HepG2 (cell line): Measurements from ENCODE around the gene HCFC1R1. TPM values are rescaled to one million over a fixed set of nuclear protein-coding genes. Genes with fewer than 3 reads are reported as not detected.

Experiments
- AHDC1 ChIP-seq: sonication (generic); formaldehyde crosslinking; IDR thresholded peaks from 2 replicates; pipeline ENCODE4 v1.5.1; 2020; ENCODE audit warnings: mild to moderate bottlenecking, missing genetic modification reagents, borderline replicate concordance
- AKAP8 ChIP-seq: sonication (generic); formaldehyde crosslinking; IDR thresholded peaks from 2 replicates; pipeline ENCODE4 v1.5.1; 2020; ENCODE audit warnings: mild to moderate bottlenecking, missing genetic modification reagents
- ARID2 ChIP-seq: sonication (generic); formaldehyde crosslinking; IDR thresholded peaks from 2 replicates; pipeline ENCODE4 v1.8.1; 2022; ENCODE audit warnings: mild to moderate bottlenecking, missing genetic modification reagents, borderline replicate concordance
- BHLHE40 ChIP-seq: IDR thresholded peaks from 2 replicates; pipeline ENCODE4 v1.6.1; 2011; ENCODE audit warnings: low read length, improper control_type of control experiment
- CENPX ChIP-seq: sonication (generic); formaldehyde crosslinking; IDR thresholded peaks from 2 replicates; pipeline ENCODE4 v1.9.0; 2021; ENCODE audit warnings: mild to moderate bottlenecking, missing genetic modification reagents, moderate library complexity
- ETV5 ChIP-seq: IDR thresholded peaks from 2 replicates; pipeline ENCODE4 v1.6.1; 2018; ENCODE audit warnings: missing biosample characterization, missing genetic modification reagents, inconsistent platforms, borderline replicate concordance
- JARID2 ChIP-seq: sonication (generic); formaldehyde crosslinking; IDR thresholded peaks from 2 replicates; pipeline ENCODE4 v1.8.1; 2023; ENCODE audit warnings: missing genetic modification reagents, inconsistent platforms; ENCODE audit not compliant: insufficient replicate concordance
- KDM5A ChIP-seq: fragments of 200-600 bp; sonication (generic); IDR thresholded peaks from 2 replicates; pipeline ENCODE4 v1.7.0; 2018; ENCODE audit warnings: antibody characterized with exemption, mild to moderate bottlenecking, low read length, borderline replicate concordance
- MEF2D ChIP-seq: sonication (generic); formaldehyde crosslinking; IDR thresholded peaks from 2 replicates; pipeline ENCODE4 v1.5.1; 2020; ENCODE audit warnings: mild to moderate bottlenecking, missing genetic modification reagents
- NFIC ChIP-seq: IDR thresholded peaks from 2 replicates; pipeline ENCODE4 v1.6.1; 2012; ENCODE audit warnings: mild to moderate bottlenecking, low read length, inconsistent platforms
- POGK ChIP-seq: sonication (generic); formaldehyde crosslinking; conservative IDR thresholded peaks from 2 replicates; pipeline ENCODE4 v1.8.0; 2022; ENCODE audit warnings: mild to moderate bottlenecking, moderate library complexity, missing genetic modification reagents
- REST ChIP-seq, 2 experiments: IDR thresholded peaks; 2 replicates each; pipeline ENCODE4 v1.6.1; 2011 to 2012; ENCODE audit warnings: low read length in 2 of 2, borderline replicate concordance in 1 of 2, low read depth in 1 of 2, mild to moderate bottlenecking in 1 of 2, moderate library complexity in 1 of 2
- ZNF816 ChIP-seq: sonication (generic); formaldehyde crosslinking; IDR thresholded peaks from 2 replicates; pipeline ENCODE4 v1.8.0; 2022; ENCODE audit warnings: missing genetic modification reagents, mild to moderate bottlenecking, borderline replicate concordance
- polyA plus RNA-seq, 8 experiments: library from polyadenylated mRNA; depleted of rRNA in 3 of 8; stranded (reverse) in 7 of 8; unstranded in 1 of 8; fragments of >200 nt; fragmentation: Illumina TruSeq in 4 of 8; extraction: Trizol in 4 of 8; gene quantifications; 2 replicates each; pipeline versions ENCODE4 v1.2.1 to v1.2.3, GENCODE V29; 2011 to 2016; ENCODE audit warnings: low read depth in 4 of 8, missing spikeins in 1 of 8, mixed read lengths in 1 of 8; ENCODE audit not compliant: insufficient read depth in 1 of 8
- total RNA-seq, 5 experiments: library from RNA; depleted of rRNA; stranded (reverse); fragments of >200 nt; fragmentation: Illumina TruSeq; extraction: Trizol; gene quantifications; 2 replicates each; pipeline ENCODE4 v1.2.3, GENCODE V29; 2016; ENCODE audit warnings: low read depth in 1 of 5
- TF ChIP-seq, protein P1 (sequence below): sonication (generic); formaldehyde crosslinking; IDR thresholded peaks from 2 replicates; pipeline ENCODE4 v1.4.0; 2020; ENCODE audit warnings: missing genetic modification reagents

The HCFC1R1 gene
- total and polyA plus RNA-seq, 2 of the 13 experiments (the other 11 are each of a cell fraction or from before 2014, with no cell fraction given): 13.8 to 16.1 TPM

GRCh38 chr16:3065069-3065741 lies 41.5 kb upstream of the HCFC1R1 start, which contains the start of gene IL32 (continued):
- peak in 1 of 2 experiments; percentile 13; a peak in 1 of 4 replicates for TF ChIP-seq REST (IDR thresholded peaks at IDR 0.05; ENCODE audit: borderline replicate concordance in 1 of 2, low read depth in 1 of 2, low read length in 2 of 2)
- peak; percentile 55; the same call in 1 of the 2 replicates for TF ChIP-seq AHDC1 (CRISPR knock-in tag)
- TF ChIP-seq ETV5: peak; percentile 83
- TF ChIP-seq ARID2 (CRISPR knock-in tag): no peak
- no peak; the same call in 1 of the 2 replicates for TF ChIP-seq KDM5A
- no peak for TF ChIP-seq JARID2 (CRISPR knock-in tag)
- TF ChIP-seq, protein P1, sequence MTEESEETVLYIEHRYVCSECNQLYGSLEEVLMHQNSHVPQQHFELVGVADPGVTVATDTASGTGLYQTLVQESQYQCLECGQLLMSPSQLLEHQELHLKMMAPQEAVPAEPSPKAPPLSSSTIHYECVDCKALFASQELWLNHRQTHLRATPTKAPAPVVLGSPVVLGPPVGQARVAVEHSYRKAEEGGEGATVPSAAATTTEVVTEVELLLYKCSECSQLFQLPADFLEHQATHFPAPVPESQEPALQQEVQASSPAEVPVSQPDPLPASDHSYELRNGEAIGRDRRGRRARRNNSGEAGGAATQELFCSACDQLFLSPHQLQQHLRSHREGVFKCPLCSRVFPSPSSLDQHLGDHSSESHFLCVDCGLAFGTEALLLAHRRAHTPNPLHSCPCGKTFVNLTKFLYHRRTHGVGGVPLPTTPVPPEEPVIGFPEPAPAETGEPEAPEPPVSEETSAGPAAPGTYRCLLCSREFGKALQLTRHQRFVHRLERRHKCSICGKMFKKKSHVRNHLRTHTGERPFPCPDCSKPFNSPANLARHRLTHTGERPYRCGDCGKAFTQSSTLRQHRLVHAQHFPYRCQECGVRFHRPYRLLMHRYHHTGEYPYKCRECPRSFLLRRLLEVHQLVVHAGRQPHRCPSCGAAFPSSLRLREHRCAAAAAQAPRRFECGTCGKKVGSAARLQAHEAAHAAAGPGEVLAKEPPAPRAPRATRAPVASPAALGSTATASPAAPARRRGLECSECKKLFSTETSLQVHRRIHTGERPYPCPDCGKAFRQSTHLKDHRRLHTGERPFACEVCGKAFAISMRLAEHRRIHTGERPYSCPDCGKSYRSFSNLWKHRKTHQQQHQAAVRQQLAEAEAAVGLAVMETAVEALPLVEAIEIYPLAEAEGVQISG (CRISPR knock-in tag): 0 out of 2 replicates have a peak, but pooled peaks have one; percentile 49
- no peak for TF ChIP-seq NFIC
- TF ChIP-seq AKAP8 (CRISPR knock-in tag): no peak; the same call in 1 of the 2 replicates
- TF ChIP-seq BHLHE40: no peak
- no peak for TF ChIP-seq CENPX (CRISPR knock-in tag)
- no peak for TF ChIP-seq ZNF816 (CRISPR knock-in tag)
- 0 out of 2 replicates have a peak, but pooled peaks have one; percentile 34 for TF ChIP-seq POGK (CRISPR knock-in tag)
- peak; percentile 52; the same call in 1 of the 2 replicates for TF ChIP-seq MEF2D (CRISPR knock-in tag)
